Kasumi-1 (cell line): Measurements from ENCODE around the gene DLG4.

ENCODE experiments used
- DNase-seq, 2 experiments: peaks; one replicate each; lab custom pipeline; 2025; lab: John Stamatoyannopoulos, UW

Gene DLG4

DNA sequence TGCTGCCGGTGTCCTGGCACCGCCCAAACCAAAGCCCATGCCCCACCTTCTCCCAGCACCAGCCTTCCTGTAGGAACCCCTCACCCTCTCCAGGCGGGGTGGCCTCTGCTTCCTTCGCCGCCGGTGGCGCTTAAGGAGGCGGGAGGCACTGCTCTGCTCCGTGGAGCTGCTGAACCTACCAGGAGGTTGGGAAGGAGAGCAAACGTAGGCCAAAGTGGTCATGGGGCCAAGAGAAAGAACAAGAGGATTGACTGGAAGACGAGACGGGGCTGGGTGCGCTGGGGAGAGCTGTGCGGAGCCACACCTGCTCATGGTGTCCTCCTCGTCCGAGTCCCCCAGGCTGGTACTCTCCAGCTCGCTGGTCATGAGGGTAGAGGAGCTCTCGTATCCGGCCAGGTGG lies 9.9 kb upstream of the DLG4 start:
- no peak for DNase-seq

- no peak for DNase-seq
These were observed 9.3 kb upstream of the DLG4 start for GRCh38 chr17:7228920-7229319.

GRCh38 chr17:7226721-7227710 lies 7.4 kb upstream of the DLG4 start:
- no peak for DNase-seq

GRCh38 chr17:7225711-7226331 lies 6.2 kb upstream of the DLG4 start:
- no peak for DNase-seq

DNA sequence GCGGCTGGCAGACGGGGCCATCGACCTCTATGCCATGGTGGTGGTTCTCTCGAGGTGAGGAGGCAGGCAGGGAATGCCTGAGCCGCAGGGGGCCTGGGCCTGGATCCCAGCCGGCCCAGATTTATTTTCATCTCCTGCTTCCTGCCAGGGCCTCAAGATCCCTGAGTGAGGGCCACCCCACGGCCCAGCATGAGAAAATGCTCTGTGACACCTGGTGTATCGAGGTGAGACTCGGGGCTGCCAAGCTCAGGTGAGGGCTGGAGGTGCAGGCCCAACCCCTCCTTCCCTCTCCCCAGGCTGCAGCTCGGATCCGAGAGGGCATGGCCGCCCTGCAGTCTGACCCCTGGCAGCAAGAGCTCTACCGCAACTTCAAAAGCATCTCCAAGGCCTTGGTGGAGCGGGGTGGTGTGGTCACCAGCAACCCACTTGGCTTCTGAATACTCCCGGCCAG lies 5.0 kb upstream of the DLG4 start:
- no peak for DNase-seq

- DNase-seq = no peak
These were observed 4.5 kb upstream of the DLG4 start for GRCh38 chr17:7224110-7224509.

- no peak for DNase-seq
These were observed 3.7 kb upstream of the DLG4 start for GRCh38 chr17:7223375-7223774.

DNA sequence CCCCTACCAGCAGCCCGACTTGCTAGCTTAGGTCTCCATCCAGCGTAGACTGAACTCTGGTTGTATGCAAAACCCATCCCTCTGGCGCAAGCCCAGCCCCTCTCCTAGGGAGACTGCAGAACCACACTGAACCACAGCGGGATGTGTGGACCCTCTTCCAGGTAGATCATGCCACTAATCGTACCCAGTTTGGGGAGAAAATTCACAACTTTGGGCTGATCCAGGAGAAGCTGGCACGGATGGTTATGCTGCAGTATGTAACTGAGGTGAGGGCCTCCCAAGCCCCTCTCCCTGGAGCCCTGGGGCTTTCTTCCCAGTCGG lies 3.3 kb upstream of the DLG4 start:
- no peak for DNase-seq

GRCh38 chr17:7222093-7222971 lies 2.7 kb upstream of the DLG4 start:
- no peak for DNase-seq

DNA sequence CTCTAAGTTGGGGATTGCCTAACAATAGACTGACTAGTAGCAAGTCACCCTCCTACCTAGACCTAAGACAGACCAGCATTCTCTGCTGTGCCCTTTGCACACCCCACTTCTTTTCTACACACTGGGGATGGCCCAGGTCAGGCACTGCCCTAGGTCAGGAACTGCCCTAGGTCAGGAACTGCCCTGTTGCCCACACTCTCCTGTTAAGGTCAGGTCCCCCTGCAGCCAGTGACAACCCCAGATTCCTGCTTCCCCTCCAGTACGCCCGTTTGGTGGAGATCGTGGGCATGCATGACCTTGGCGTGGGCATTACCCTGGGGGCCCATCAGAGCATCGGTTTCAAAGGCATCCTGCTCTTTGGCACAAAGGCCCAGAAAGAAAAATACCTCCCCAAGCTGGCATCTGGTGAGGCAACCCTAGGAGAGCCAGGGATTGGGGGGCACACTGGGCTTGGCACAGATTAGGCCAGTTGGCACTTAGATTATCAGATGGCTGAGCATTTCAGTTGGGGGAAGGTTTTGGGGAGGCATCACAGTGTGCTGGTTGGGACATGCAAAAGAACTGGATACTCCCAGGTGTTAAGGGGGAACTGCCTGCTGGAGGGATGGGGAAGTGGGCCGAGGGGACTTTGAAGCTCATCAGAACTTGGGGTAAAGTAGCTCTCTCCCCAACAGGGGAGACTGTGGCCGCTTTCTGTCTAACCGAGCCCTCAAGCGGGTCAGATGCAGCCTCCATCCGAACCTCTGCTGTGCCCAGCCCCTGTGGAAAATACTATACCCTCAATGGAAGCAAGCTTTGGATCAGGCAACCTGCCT lies 1.8 kb upstream of the DLG4 start:
- no peak for DNase-seq

- peak; percentile 25 to 35 for DNase-seq
These were observed 1.1 kb upstream of the DLG4 start for GRCh38 chr17:7220593-7221277.

- no peak for DNase-seq
These were observed 316 bp downstream of the DLG4 start for GRCh38 chr17:7219229-7219811.

GRCh38 chr17:7218758-7219157 lies 878 bp downstream of the DLG4 start:
- no peak for DNase-seq

- no peak for DNase-seq
These were observed 1.5 kb downstream of the DLG4 start for GRCh38 chr17:7218166-7218565.

DNA sequence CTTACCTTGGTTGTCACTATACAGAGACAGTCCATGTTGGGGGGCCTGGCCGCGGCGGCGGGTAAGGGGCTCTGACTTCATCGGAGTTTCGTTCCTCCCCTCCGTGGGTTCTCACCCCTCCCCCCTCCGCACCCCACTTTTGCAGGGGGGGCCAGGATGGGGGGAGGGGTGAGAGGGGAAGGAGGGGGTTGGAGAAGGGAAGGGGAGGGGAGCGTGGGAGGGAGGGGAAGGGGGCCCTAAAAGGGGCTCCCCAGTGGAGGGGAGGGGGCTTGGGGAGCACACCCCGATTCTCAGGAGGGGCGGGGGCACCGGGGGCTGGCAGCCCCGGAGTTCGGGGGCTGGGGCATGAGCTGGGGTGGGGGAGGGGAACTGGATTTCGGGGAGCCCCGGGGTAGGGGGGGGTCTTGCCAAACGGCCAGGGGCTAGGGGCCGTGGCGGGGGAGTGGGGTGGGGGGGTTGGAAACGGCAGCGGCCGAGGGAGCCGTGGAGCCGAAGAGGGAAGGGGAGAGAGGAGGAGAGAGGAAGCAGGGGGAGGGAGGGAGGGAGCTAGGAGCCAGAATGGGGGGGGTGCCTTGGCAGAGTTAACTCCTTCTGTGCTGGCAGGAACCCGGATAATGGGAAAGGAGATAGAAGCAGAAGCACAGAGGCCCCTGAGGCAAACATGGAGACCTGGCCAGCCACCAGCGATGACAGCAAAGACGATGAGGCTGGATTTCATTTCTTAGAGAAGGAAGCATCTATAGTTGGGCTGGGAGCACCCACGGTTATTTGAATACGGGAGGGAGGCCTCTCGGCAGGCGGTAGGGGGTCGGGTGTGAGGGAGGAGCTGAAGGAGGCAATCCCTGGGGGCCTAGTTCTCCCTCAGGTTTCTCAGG lies 2.3 kb downstream of the DLG4 start:
- DNase-seq = peak; percentile 37 to 56

DNA sequence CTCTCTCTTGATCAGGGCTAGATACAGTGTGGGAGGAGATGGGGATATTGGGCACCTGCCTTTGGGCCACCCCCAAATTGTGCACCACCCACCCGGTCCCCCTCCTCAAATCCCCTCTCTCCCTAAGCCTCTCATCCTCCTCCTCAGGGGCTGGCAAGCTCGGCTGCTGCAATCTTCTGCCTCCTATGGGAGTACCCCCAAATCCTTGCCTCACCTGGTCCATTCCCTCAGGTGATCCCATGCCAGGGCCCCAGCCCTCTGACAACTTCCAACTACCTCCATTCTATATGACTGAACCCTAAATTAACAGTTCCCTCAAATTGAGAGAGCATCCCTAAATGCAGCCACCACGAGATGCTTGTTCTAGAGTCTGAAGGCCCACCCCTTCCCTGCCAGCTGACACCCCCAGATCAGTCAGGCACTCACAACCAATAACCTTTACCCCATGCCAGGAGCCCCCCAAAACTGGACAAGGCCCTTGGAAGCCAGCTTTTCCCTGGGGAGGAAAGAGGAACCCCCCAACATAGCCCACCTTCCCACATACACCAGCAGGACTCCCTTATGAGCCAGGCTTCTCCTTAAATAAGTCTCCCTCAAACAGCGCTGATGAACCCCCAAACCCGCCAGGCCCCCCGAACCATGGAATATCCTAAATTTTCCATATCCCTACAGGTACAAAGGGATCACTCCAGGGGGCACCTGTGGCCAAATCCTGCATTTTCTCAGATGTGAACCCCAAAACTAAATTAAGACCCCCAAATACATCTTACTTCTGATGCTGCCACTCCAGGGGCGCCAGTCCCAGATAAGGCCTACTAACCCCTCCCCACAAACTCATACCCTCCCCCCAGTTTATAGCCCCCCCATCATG lies 3.2 kb downstream of the DLG4 start:
- DNase-seq = no peak

- no peak for DNase-seq
These were observed 3.9 kb downstream of the DLG4 start for GRCh38 chr17:7215652-7216180.

DNA sequence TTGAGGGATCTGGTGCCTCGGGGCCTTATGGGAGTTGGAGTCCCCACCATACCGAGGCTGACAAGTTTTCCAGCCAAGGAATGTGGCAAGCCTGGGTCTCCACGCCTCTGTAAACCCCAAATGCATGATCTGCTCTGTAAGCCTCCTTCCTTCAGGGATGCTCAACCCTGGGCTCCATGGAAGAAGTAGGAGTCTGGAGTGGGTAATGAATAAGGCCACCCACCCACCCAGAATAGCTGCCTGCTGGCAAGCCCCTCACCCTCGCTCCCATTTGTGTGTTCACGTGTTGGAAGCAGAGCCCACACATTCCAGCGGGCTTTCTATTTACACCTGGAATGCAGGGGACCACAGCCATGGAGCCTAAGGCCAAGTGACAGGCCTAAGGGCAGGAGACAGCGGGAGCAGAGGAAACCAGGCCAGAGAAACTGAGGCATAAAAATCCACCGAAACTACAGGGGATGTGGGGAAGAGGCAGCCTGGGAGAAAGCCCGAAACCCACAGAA lies 4.4 kb downstream of the DLG4 start:
- DNase-seq = no peak
